Measurements from ENCODE around the gene HCRT.

The HCRT gene

GRCh38 chr17:42184713-42185620 is at the start of gene HCRT:
TSS of gene HCRT (minus strand) at chr17:42185452. CDS start at chr17:42185365, 87 bp downstream.
- Mint-ChIP-seq H3K9me3 (no peaks in the 10 kb centered on the region), H3K27me3 (ENCODE audit: low read depth) (peaks cover 64% of the 10 kb centered on the region), H3K4me3 (peak within 1 kb of the TSS; percentile 62 to 74 (median 64)), H3K27ac (no peak within 1 kb of the TSS), H3K4me1 (peaks cover 6% of the 10 kb centered on the region), H3K36me3 (ENCODE audit: low read depth) (no peaks in the 10 kb centered on the region)
- no peak for TF ChIP-seq CTCF (IDR thresholded peaks at IDR 0.05; ENCODE audit: unreplicated experiment in 3 of 3)

- no peak overlapping the region for H3K27ac Mint-ChIP-seq
- H3K4me1 Mint-ChIP-seq = peaks cover 11% of the 10 kb centered on the region
- H3K4me3 Mint-ChIP-seq = no peak overlapping the region
- TF ChIP-seq CTCF (IDR thresholded peaks at IDR 0.05; ENCODE audit: unreplicated experiment in 3 of 3) = no peak
- H3K27me3 Mint-ChIP-seq (ENCODE audit: low read depth) = no peaks in the 10 kb centered on the region
- no peaks in the 10 kb centered on the region for H3K9me3 Mint-ChIP-seq
- H3K36me3 Mint-ChIP-seq (ENCODE audit: low read depth) = peaks cover 4% of the 10 kb centered on the region
Observed at GRCh38 chr17:42233994-42234393, 48.7 kb upstream of the HCRT start.

GRCh38 chr17:42233156-42233555 is 47.9 kb upstream of the HCRT start:
- Mint-ChIP-seq H3K4me1 (peaks cover 15% of the 10 kb centered on the region), H3K27me3 (ENCODE audit: low read depth) (no peaks in the 10 kb centered on the region), H3K9me3 (no peaks in the 10 kb centered on the region), H3K4me3 (no peak overlapping the region), H3K36me3 (ENCODE audit: low read depth) (peaks cover 7% of the 10 kb centered on the region), H3K27ac (no peak overlapping the region)
- TF ChIP-seq CTCF (IDR thresholded peaks at IDR 0.05; ENCODE audit: unreplicated experiment in 3 of 3) = no peak

GRCh38 chr17:42230225-42230624 is 45.0 kb upstream of the HCRT start:
- Mint-ChIP-seq H3K27me3 (ENCODE audit: low read depth) (no peaks in the 10 kb centered on the region), H3K4me3 (no peak overlapping the region), H3K27ac (no peak overlapping the region), H3K9me3 (no peaks in the 10 kb centered on the region), H3K4me1 (peaks cover 12% of the 10 kb centered on the region), H3K36me3 (ENCODE audit: low read depth) (peaks cover 8% of the 10 kb centered on the region)
- TF ChIP-seq CTCF (IDR thresholded peaks at IDR 0.05; ENCODE audit: unreplicated experiment in 3 of 3) = no peak

- H3K36me3 Mint-ChIP-seq (ENCODE audit: low read depth) = peaks cover 21% of the 10 kb centered on the region
- no peak for TF ChIP-seq CTCF (IDR thresholded peaks at IDR 0.05; ENCODE audit: unreplicated experiment in 3 of 3)
- peak overlapping the region in 1 of 3 experiments; percentile 25 for H3K4me3 Mint-ChIP-seq
- peaks cover 6% of the 10 kb centered on the region for H3K4me1 Mint-ChIP-seq
- H3K9me3 Mint-ChIP-seq = no peaks in the 10 kb centered on the region
- peak overlapping the region; percentile 22 to 62 (median 56) for H3K27ac Mint-ChIP-seq
- no peaks in the 10 kb centered on the region for H3K27me3 Mint-ChIP-seq (ENCODE audit: low read depth)
Observed at GRCh38 chr17:42227849-42228700, 42.8 kb upstream of the HCRT start.

All from nephron (organoid).